Subcutaneous adipose tissue (tissue), 4 donors: ENCODE data around the gene AGPAT3. TPM values are rescaled to one million over a fixed set of nuclear protein-coding genes. Genes with fewer than 3 reads are reported as not detected.

ENCODE experiments used
- CTCF ChIP-seq: fragments of 450-650 bp; IDR thresholded peaks from one replicate; pipeline ENCODE4 v1.5.1; 2016; ENCODE audit warnings: low read depth, mild to moderate bottlenecking, control low read depth, antibody characterized with exemption, moderate library complexity
- total RNA-seq, 4 donors: library from RNA; depleted of rRNA; stranded (reverse); fragments of >200 nt; gene quantifications; one replicate each; pipeline ENCODE4 v1.1.0, GENCODE V29; 2016

AGPAT3 gene
- total RNA-seq, result 10 to 100 TPM; 29.7 to 66.5 (median 33.8) TPM

GRCh38 chr21:43864962-43865539 is at the start of gene AGPAT3:
AGPAT3 (plus strand) TSS chr21:43865223; CDS start chr21:43959682, 94,459 bp downstream.
- TF ChIP-seq CTCF, result no peak

GRCh38 chr21:43815991-43816390 is 49.0 kb upstream of the AGPAT3 start:
- no peak for TF ChIP-seq CTCF

- no peak for TF ChIP-seq CTCF
Observed at GRCh38 chr21:43816611-43817071, 48.4 kb upstream of the AGPAT3 start.

GRCh38 chr21:43817157-43818086 is 47.6 kb upstream of the AGPAT3 start:
- no peak for TF ChIP-seq CTCF

- TF ChIP-seq CTCF, result no peak
Observed at GRCh38 chr21:43818685-43819084, 46.3 kb upstream of the AGPAT3 start.

- no peak for TF ChIP-seq CTCF
Observed at GRCh38 chr21:43819511-43820405, 45.3 kb upstream of the AGPAT3 start.
